ENCODE data around the gene NANOS1. TPM values are rescaled to one million over a fixed set of nuclear protein-coding genes. Genes with fewer than 3 reads are reported as not detected.

The NANOS1 gene
- total and polyA plus RNA-seq, 2 of the 8 experiments (the other 6 are each of a cell fraction or from before 2014, with no cell fraction given) = 3.1 to 3.9 TPM

- no peak overlapping the region; the same call in 1 of the 2 replicates for H4K8ac ChIP-seq (ENCODE audit: extremely low read depth, insufficient read depth, low read length)
- peaks cover 7 to 9% of the 10 kb centered on the region in 2 experiments for H4K20me1 ChIP-seq (replicated peaks in 1 of 2; ENCODE audit: control insufficient read depth in 1 of 2, insufficient read depth in 2 of 2, low read length in 2 of 2)
- no peak overlapping the region for H2BK5ac ChIP-seq (ENCODE audit: low read depth, low read length)
- TF ChIP-seq RBBP5 (IDR thresholded peaks at IDR 0.05; ENCODE audit: borderline replicate concordance, low read depth, low read length) (no peak), GTF2F1 (IDR thresholded peaks at IDR 0.05; ENCODE audit: borderline replicate concordance, low read depth, low read length) (no peak), CBX8 (IDR thresholded peaks at IDR 0.05; ENCODE audit: borderline replicate concordance, low read depth, low read length) (no peak)
- H3K79me1 ChIP-seq (ENCODE audit: low read depth, low read length) = peaks cover 6% of the 10 kb centered on the region; the same call in 1 of the 2 replicates
- H2BK15ac ChIP-seq (ENCODE audit: low read length) = no peak overlapping the region
- H2BK20ac ChIP-seq (ENCODE audit: low read length) = no peak overlapping the region
- H3K4ac ChIP-seq (replicated peaks; ENCODE audit: insufficient read length, low read depth, low read length) = no peak overlapping the region
- no peak overlapping the region for H3K27ac ChIP-seq (ENCODE audit: low read depth, low read length)
- H2AK5ac ChIP-seq (ENCODE audit: low read depth, low read length) = no peak overlapping the region
- DNase-seq (ENCODE audit: low read depth in 1 of 2, low spot score in 2 of 2) (no peak), FAIRE-seq (no peak)
- no peaks in the 10 kb centered on the region for H3K4me1 ChIP-seq (replicated peaks in 1 of 4; ENCODE audit: control insufficient read depth in 3 of 4, insufficient read depth in 4 of 4, low read length in 3 of 4)
- ChIA-PET POLR2A (ENCODE audit: partially characterized antibody) (no interaction called here), CTCF (ENCODE audit: partially characterized antibody) (no interaction called here)
- no peak overlapping the region for H2BK120ac ChIP-seq (replicated peaks; ENCODE audit: low read depth, low read length)
- no peaks in the 10 kb centered on the region for H3K9me3 ChIP-seq (ENCODE audit: insufficient read depth in 2 of 2, low read depth in 1 of 2, low read length in 1 of 2)
- 96% methylated on average over 1 of the region's 1 CpG; no CpG with 5 or more reads in 1 of the 2 experiments for WGBS, 2 experiments (ENCODE audit: extremely low coverage in 1 of 2, insufficient coverage in 1 of 2, insufficient read length in 1 of 2, insufficient replicate concordance in 2 of 2, low coverage in 1 of 2, low lambda C conversion rate in 2 of 2, missing lambda C conversion rate in 1 of 2)
- H3K14ac ChIP-seq (ENCODE audit: insufficient read length) = no peak overlapping the region
- no peak overlapping the region for H4K91ac ChIP-seq (replicated peaks; ENCODE audit: insufficient read length, low read length)
- no peak overlapping the region for H4K5ac ChIP-seq (ENCODE audit: insufficient read length, low read depth, low read length)
- H3K23me2 ChIP-seq (ENCODE audit: low read depth, low read length) = no peaks in the 10 kb centered on the region
- H3K79me2 ChIP-seq (ENCODE audit: control insufficient read depth in 1 of 2, insufficient read depth in 2 of 2, low read length in 2 of 2) = peaks cover 0 to 81% of the 10 kb centered on the region in 2 experiments; a peak in 3 of 4 replicates
- no peak overlapping the region for H3K18ac ChIP-seq (ENCODE audit: extremely low read depth, low read length)
- no peak overlapping the region for H3K56ac ChIP-seq (replicated peaks; ENCODE audit: insufficient read length, low read depth, low read length)
- no peaks in the 10 kb centered on the region for H3K27me3 ChIP-seq (replicated peaks in 1 of 4; ENCODE audit: control insufficient read depth in 3 of 4, extremely low read depth in 1 of 4, insufficient read depth in 3 of 4, low read length in 3 of 4)
- H2BK12ac ChIP-seq (ENCODE audit: low read depth, low read length) = no peak overlapping the region
- H2AFZ ChIP-seq (ENCODE audit: low read length) = no peak overlapping the region
- H3K23ac ChIP-seq (ENCODE audit: insufficient read length) = no peak overlapping the region
- H3K4me2 ChIP-seq (ENCODE audit: insufficient read depth in 1 of 2, low read depth in 2 of 2, low read length in 2 of 2) = no peak overlapping the region
- peaks cover 47 to 100% (median 86%) of the 10 kb centered on the region in 4 experiments for H3K36me3 ChIP-seq (ENCODE audit: control insufficient read depth in 2 of 4, insufficient read depth in 4 of 4, low read length in 3 of 4)
- H3K4me3 ChIP-seq (ENCODE audit: extremely low read depth in 1 of 4, insufficient read depth in 2 of 4, low read depth in 3 of 4, low read length in 4 of 4) = no peak overlapping the region
- H3K9ac ChIP-seq (replicated peaks in 1 of 4; ENCODE audit: extremely low read depth in 1 of 4, low read depth in 3 of 4, low read length in 3 of 4) = no peak overlapping the region
Observed at GRCh38 chr10:119055472-119055871, 26.0 kb downstream of the NANOS1 start.
